Adrenal gland (tissue), 5 donors: ENCODE data around the gene POGK.

Experiments
- POLR2A ChIP-seq, 2 donors: fragments of 450-650 bp; IDR thresholded peaks; one replicate each; pipeline ENCODE4 v1.6.1; 2017; ENCODE audit warnings: antibody characterized with exemption in 2 of 2, mild to moderate bottlenecking in 2 of 2, moderate library complexity in 1 of 2
- TF ChIP-seq, protein P1 (sequence below), 6 experiments: fragments of 450-650 bp in 4 of 6; fragments of 200-600 bp in 2 of 6; sonication (generic) in 1 of 6; IDR thresholded peaks; 1 replicate in 5 of 6; 2 replicates in 1 of 6; pipeline versions ENCODE4 v1.5.1 to v1.8.0; 2016 to 2021; ENCODE audit warnings: antibody characterized with exemption in 6 of 6, mild to moderate bottlenecking in 2 of 6, moderate library complexity in 1 of 6
- donor health status: DM: no; HTN: no; CAD: no.

DNA sequence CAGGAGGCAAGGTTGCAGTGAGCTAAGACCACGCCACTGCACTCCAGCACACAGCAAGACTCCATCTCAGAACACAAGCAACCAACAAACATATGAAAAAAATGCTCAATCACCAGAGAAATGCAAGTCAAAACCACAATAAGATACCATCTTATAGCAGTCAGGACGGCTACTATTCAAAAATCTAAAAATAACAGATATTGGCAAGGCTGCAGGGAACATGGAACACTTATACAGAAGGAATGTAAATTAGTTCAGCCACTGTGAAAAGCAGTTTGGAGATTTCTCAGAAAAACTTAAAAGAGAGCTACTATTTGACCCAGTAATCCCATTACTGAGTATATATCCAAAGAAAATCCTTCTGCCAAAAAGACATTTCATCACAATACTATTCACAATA is 27.6 kb upstream of the POGK start:
- TF ChIP-seq, protein P1, sequence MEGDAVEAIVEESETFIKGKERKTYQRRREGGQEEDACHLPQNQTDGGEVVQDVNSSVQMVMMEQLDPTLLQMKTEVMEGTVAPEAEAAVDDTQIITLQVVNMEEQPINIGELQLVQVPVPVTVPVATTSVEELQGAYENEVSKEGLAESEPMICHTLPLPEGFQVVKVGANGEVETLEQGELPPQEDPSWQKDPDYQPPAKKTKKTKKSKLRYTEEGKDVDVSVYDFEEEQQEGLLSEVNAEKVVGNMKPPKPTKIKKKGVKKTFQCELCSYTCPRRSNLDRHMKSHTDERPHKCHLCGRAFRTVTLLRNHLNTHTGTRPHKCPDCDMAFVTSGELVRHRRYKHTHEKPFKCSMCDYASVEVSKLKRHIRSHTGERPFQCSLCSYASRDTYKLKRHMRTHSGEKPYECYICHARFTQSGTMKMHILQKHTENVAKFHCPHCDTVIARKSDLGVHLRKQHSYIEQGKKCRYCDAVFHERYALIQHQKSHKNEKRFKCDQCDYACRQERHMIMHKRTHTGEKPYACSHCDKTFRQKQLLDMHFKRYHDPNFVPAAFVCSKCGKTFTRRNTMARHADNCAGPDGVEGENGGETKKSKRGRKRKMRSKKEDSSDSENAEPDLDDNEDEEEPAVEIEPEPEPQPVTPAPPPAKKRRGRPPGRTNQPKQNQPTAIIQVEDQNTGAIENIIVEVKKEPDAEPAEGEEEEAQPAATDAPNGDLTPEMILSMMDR (IDR thresholded peaks at IDR 0.05) = no peak
- TF ChIP-seq POLR2A (IDR thresholded peaks at IDR 0.05) = no peak
